GM19463 (cell line): Measurements from ENCODE around the gene NEUROD2.

Source experiments
- ATAC-seq: cut with Tn5 transposase; IDR thresholded peaks from one replicate; pipeline ENCODE4 v1.9.1; 2021; ENCODE audit warnings: mild to moderate bottlenecking, moderate library complexity; ENCODE audit not compliant: unreplicated experiment

The NEUROD2 gene

DNA sequence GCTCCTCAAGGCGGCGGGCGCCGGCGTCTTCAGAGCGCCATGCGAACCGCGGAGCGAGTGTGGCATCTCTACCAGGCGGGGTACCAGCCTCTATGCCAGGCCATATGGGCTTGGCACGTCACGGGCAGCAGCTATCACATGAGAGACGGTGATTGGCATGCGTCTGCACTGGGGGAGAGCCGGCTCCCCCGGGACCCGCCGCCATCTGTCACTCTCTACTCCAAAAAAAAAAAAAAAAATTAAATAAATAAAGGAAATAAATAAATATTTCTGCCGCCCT is at the start of gene NEUROD2:
Gene NEUROD2 (minus strand): TSS at position 70 of the 280 bp plus-strand sequence. CDS start 1,321 bp downstream, outside the sequence.
- ATAC-seq: no peak

DNA sequence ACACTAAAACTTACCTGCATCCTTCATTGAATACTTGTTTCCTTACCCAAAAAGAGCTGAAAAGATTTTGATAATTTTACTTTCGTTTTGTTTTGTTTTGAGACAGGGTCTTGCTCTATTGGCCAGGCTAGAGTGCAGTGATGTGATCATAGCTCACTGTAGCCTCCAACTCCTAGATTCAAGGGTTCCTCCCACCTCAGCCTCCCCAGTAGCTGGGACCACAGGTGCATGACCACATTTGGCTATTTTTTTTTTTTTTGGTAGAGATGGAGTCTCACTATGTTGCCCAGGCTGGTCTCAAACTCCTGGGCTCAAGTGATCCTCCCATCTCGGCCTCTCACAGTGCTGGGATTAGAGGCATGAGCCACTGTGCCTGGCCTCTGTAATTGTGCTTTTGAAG is 47.4 kb upstream of the NEUROD2 start:
- no peak for ATAC-seq

DNA sequence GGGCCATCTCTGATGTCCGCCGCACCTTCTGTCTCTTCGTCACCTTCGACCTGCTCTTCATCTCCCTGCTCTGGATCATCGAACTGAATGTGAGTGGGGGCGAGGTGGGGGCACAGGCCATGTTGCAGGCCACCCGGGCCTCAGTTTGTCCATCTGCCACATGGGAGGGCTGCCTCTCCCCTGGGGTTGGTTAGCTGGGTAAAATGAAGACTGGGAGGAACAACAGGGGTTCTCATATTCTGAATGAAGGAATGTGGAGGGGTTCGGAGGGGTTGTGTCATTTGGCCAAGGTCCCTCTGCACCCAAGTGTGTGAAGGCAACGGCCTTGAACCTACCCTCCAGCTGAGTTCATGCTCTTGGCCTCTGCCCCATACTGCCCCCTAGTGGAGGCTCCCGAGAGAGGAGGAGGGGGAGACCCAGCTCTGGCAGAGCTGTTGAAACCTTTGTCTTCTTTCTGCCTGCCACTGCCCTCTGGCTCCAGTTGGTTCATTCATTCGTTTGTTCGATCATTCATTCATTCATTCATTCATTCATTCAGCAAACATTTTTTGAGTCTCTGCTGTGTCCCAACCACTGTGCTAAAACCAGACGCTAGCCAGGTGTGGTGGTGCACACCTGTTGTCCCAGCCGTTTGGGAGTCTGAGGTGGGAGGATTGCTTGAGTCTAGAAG is 46.1 kb upstream of the NEUROD2 start:
- no peak for ATAC-seq

DNA sequence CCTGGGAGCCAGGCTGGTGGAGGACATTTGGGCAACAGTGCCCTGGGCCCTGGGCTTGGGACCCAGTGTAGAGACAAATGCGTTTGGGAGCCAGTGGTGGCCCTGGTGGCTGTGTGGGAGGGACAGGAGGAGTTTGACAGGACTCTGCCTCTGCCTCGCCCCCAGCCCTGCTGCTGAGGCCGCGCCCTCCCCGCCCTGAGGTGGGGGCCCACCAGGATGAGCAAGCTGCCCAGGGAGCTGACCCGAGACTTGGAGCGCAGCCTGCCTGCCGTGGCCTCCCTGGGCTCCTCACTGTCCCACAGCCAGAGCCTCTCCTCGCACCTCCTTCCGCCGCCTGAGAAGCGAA is 45.6 kb upstream of the NEUROD2 start:
- ATAC-seq: no peak

DNA sequence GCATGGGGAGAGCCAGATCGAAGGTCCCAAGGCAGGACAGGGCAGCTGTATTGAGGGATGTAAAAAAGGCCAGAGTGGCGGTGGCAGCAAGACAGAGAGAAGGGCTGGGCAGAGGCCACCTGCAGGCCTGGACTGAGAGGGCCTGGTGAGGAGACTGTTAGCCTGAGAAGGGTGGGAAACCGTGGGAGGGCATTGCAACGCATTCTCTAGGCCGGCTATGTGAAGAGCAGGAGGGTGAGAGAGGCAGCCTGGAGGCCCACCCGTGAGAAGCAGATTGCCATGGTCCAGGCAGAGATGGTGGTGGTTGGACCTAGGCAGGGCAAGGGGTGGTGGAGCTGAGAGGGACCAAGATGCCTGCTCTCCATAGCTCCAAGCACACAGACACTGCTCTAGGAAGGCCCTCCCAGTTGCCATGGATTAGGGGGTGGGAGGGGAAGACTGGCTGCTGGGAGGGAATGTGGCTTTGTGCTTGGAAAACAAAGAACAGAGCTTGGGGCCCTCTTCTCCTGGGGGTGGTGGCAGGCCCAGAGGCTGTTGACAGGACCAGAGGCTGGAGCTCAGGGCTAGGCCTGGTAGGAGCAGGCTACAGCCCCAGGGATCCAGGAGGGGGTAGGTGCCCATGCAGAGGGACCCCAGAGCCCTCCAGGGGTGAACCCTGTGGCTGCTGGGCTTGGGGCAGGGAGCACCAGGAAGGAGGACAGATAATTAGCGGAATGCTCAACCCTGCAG is 45.0 kb upstream of the NEUROD2 start:
- ATAC-seq: no peak

DNA sequence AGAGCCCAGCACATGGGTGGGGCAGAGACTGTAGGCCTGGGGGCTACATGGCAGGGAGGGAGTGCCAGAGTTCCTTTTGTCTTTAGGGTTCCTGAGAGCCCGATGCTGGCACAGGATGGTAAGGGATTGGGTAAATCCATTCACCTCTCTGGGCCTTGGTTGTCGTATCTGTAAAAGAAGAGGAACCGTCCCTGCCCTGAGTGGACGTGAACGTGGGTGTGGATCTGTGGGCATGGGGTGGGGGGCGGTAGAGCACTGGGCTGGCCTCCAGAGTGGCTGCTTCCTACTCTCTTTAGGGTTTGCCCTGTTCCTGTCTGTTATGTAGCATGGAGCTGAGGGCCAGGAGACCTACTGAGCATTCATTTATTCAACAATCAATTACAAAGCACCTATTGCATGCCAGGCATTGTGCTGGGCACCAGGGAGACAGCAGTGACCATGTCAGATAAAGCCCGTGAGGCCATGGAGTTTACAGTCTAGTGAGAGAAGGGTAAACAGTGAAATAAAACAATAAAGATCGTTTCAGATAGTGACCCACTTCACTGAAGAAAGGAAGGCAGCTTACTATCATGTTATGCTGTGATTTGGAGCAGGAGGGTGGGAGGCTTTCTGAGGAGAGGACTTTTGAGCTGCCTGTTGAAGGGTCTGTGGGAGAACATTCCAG is 44.3 kb upstream of the NEUROD2 start:
- no peak for ATAC-seq

DNA sequence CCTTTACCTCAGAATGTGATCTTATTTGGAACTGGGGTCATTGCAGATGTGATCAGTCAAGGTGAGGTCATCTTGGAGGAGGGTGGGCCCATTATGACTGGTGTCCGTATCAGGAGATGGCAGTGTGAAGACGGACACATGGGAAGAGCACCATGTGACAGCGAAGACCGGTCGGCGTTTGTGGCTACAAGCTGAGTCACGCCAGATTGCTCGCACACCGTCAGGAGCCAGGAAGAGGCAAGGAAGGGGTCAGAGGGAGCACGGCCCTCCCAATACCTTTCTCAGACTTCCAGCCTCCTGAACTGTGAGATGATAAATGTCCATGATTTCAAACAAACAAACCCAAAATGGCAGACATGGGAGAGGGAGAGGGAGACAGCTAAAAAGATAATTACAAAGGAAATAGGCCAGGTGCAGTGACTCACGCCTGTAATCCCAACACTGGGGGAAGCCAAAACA is 42.4 kb upstream of the NEUROD2 start:
- ATAC-seq: no peak

DNA sequence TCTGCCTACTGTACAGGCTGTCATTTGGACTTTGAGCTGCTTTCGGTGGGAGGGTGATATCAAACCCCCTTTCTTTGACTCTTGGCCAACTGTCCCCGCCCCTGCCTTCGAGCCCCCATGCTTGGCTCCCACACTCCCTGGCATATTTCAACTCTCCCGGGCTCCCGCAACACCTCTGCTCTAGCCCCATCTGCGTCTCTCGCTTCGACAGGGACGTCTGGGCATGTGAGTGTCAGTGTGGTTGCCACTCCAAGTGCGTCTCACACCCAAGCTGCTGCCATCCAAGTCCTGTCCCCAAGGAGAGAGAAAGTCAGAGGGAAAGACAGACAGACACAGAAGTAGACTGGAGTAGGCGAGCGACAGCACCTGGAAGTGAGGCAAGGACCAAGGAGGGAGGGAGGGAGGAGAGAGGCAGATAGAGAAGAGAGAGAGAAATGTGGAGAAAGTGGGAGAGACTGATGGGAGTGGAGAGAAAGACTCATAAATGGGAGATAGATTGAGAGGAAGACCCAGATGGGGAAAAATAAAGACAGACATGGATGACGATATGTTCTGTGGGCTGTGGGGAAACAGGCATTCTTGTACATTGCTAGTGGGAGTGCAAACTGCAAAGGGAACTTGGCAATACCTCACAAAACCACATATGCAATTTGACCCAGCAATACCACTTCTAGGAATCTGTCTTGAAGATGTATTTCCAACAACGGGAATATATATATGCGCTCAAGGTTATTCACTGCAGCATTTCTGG is 41.1 kb upstream of the NEUROD2 start:
- no peak for ATAC-seq

DNA sequence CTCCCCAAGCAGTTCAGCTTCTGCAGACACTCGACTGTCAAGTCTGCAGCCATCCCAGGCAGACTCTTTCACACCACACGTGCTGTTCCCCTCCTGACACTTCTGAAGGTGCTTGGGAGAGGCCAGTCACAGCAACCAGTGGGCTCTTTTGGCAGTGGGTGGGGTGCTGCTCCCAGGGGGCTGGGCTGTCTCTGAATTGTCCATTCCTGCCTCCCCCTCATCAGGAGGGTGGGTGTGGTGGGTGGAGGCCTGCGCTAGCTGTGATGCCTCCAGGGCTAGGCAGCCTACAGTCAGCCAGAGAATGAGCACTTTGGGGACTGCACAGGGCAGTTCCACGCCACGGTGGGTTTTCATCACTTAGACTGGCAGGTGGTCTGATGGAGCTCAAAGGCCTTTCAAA is 39.5 kb upstream of the NEUROD2 start:
- ATAC-seq: no peak

DNA sequence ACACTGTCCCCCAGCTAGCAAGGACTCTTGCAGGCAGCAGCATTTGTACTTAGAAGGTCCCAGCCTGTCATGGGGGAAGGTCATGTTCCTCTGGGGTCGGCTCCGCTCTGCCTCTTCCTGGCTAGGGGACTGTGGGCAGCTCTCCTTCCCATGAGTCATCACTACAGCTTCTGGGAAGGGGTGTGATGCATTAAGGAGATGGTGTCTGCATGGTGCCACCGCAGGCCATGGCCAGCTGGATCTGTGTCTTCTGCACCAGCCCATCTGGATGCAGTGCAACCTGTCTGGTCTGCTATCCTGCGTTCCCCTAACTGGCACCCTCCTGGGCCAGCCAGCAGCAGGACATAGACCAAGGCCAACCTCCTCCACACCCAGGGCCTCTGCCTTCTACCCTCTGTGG is 35.6 kb upstream of the NEUROD2 start:
- ATAC-seq: no peak

DNA sequence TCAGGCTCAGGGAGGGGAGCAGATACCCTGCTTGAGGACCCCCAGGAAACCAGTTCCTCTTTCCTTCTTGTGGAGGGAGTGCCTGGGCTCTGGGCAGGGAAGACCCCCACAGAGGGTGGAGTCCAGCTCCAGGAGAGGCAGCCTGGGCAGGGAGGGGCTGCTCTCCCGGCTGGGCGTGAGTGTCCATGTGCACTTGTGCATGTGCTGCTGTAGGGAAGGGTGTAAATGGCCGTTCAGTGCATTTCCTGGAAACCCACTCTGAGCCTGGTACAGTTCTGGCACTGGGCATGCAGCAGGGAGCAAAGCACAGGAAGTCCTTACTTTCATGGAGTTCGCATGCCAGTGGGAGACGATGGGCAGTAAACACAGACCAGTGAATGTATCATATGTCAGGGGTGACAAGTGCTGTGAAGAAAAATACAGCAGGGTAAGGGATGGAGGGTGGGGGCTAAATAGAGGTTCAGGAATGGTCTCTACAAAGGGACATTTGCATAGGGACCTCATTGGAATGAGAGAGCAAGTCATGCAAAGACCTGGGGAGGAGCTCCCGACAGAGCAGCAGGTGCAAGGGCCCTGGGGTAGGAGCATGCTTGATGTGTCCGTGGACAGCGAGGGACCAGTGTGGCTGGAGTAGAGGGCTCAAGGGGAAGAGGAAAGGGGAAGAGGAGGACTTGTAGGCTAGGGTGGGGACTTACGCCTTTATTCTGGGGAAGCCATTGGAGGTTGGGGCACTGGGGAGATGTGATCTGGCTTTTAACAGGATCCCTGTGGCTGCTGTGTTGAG is 34.8 kb upstream of the NEUROD2 start:
- no peak for ATAC-seq

DNA sequence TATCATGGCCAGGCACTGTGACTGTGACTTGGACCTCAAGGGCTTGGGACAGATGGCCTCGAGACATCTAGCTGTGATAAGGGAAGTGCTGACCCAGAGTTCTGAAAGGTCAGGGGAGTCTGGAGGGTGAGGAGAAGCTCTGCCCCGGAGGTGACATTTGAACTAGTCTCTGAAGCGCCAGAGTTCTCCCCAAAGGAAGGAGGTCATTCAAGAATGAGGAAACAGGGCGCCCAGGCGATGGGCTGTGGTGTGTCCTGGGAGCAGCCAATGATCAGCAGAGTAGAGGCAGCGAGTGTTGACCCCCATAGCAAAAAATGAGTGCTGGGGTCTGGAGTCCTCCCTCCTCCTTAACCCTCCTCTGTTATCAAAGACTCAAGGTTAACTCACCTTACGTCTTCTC is 34.2 kb upstream of the NEUROD2 start:
- no peak for ATAC-seq

DNA sequence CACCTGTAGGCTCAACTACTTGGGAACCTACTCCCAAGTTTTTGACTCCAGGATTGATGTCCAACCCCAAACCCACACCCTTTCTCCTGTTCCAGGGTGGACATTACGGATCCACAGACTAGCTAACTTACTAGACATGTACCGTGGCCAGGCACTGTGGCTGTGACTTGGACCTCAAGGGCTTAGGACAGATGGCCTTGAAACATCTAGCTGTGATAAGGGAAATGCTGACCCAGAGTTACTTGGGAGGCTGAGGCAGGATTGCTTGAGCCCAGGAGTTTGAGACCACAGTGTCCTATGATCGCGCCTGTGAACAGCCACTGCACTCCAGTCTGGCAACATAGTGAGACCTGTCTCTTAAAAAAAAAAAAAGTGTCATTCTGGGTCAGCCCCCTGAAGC is 33.4 kb upstream of the NEUROD2 start:
- no peak for ATAC-seq

DNA sequence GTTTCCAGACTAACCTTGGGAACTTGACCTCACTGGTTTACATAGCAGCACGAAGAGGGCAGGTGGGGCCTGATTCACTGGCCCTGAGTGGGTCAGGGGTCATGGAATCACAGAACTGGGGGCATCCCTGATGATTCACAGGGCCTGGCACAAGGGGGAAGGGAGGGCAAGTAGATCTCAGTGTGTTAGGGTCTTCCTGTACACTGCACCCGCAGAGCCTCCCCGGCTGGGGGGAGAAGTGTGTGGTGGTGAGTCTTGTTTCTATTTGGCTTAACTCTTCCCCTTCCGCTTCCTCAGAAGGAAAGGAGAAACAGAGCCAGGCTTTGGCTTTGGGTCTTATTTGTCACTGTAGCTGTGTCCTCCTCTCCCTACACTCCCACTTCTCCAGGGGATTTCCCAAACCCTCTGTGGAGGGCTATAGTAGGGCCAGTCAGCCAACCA is 32.9 kb upstream of the NEUROD2 start:
- no peak for ATAC-seq

DNA sequence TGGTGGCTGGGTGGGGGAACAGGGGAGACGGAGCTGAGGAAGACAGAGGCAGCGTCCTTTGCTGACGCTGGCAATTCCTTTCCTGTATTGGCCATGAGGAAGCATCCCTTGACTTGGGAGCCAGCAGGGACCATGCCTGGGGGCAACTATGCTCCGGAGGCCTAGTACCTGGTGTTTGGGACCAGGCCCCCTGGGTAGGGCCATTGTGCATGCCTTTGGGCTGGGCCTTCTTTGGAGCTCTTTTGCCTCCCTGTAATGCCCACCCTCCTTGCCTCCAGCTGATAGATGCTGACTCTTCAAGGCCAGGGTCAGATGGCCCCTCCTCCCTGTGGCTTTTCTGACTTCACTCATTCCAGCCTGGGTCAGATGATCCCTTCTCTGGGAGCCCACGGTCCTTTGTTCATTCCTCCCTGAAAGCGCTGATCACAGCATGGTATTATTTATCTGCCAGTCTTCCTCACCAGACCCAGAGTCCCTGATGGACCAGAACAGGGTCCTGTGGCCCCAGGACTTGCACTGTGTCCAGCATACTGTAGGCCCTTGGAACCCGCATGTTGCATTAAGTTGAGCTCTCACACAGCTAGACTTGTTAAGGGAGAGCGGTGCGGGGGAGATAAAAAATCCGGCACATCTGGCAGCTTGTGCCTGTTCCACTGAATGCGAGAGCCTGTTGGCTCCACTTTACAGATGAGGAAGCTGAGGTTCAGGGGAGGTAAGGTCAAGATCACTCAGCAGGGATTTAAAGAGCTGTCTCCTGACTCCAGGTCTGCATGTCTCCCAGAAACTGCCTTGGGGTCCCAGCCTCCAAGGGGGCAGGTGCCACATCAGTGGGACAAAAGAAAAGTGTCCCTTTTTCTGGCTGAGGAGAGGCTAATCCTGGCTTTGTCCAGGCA is 32.1 kb upstream of the NEUROD2 start:
- no peak for ATAC-seq

DNA sequence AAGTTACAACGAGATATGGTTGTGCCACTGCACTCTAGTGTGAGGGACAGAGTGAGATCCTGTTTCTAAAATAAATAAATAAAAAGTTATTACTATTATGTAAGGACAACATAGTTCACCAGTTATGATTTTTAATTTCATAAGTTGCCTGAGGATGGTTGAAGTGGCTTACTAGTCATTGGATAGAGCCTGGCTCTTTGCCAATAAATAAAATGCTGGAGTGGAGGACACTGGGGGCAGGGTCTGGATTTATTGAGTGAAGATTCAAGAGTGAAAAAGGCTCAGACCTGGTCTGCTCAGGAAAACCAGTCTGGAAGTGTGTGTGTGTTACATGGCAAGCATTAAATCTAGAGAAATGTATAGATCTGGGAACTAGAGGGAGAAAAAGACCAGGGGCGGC is 31.3 kb upstream of the NEUROD2 start:
- no peak for ATAC-seq

DNA sequence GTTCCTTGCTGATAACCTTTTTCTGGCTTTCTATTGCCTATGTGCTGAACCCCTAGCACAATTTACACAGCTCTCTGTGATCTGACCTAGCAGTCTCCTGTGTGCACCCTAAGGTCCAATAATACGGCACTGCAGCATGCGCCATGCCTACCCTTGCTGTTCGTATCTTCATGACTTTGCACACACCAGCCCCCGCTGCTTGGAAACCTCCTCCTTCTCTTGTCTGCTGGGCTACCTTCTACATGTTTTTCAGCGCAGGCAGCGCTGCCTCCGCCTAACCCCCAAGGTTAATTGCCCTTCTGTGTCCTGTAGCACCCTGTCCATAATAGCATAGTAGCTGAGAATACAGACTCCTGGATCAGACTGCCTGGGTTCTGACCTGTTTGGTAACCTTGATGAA is 30.6 kb upstream of the NEUROD2 start:
- ATAC-seq: no peak

DNA sequence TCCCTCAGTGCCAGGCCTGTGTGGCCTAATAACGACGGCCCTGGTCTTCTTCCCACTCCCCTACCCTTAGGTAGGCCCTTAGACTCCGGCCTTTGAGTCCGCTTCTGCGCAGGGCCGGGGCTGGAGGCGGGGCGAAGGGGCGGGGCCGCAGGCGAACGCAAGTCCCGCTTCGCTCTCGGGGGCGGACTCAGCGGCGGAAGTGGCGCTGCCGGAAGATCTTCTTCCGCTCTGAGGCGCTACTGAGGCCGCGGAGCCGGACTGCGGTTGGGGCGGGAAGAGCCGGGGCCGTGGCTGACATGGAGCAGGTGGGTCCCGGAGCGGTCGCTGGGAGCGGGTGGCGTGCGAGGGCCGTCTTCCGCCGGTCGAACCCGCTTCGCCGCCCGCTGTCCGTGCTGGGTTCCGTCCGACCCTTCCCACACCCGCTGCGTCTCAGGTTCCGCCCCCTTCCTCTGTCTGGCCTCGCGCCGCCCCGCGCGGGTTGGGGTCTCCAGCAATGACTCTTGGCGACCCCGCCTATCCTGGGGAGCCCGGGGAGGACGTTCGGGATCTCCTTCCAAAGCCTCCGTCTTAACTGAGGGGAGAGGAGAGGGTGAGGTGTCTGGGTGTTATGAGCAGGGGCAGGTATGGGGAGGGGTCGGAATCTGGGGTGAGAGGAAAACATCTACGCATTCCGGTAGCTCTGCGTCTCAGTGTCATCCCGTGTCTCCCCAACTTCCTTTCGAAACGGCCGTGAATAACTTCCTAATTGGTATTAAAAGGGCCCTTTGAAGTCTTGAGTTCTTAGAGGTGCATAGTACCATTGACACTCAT is 29.4 kb upstream of the NEUROD2 start, which contains the start of gene STARD3:
Gene STARD3 (plus strand): TSS at position 218 of the 810 bp plus-strand sequence. CDS start 16,388 bp downstream, outside the sequence.
- peak; percentile 77 for ATAC-seq

DNA sequence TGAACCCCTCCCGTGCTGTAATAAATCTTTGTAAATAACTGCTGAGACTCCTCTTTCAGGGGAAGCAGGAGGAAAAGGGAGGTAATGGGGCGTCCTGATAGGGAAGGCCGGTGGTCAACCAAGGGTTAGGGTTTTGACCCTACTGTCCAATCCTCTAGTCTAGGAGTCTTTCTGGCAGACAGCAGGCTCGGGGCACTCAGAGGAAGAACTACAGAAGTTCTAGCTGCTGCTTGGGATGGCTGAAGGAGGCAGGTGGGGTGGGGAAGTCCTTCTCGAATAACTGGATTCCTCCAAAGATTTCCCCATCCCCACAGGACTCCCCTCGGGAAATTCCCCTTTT is 28.8 kb upstream of the NEUROD2 start:
- ATAC-seq: peak; percentile 11
